Rectal smooth muscle tissue (tissue), 1 donor: ENCODE measurements around the gene FGF1.
A peak's percentile ranks its signal among the peaks of the same experiment; 100 is the strongest.

Experiments used
- H3K27ac ChIP-seq: one replicate; pipeline ENCODE4 v1.7.0; 2013; ENCODE audit warnings: low read depth, low read length, inconsistent platforms
- H3K27me3 ChIP-seq: one replicate; pipeline ENCODE4 v1.7.0; 2013; ENCODE audit warnings: low read length; ENCODE audit not compliant: control insufficient read depth, insufficient read depth
- H3K36me3 ChIP-seq: one replicate; pipeline ENCODE4 v1.7.0; 2013; ENCODE audit warnings: low read length; ENCODE audit not compliant: control insufficient read depth, insufficient read depth
- H3K4me1 ChIP-seq: one replicate; pipeline ENCODE4 v1.7.0; 2013; ENCODE audit warnings: low read length; ENCODE audit not compliant: control insufficient read depth, insufficient read depth
- H3K4me3 ChIP-seq: one replicate; pipeline ENCODE4 v1.7.0; 2013; ENCODE audit warnings: low read length
- H3K9ac ChIP-seq: one replicate; pipeline ENCODE4 v1.7.0; 2013; ENCODE audit warnings: low read length

Gene FGF1

GRCh38 chr5:142590451-142591231, 95.2 kb downstream of the FGF1 start:
- H3K36me3 ChIP-seq = no peaks in the 10 kb centered on the region
- no peaks in the 10 kb centered on the region for H3K4me1 ChIP-seq
- H3K4me3 ChIP-seq = no peak overlapping the region
- H3K27me3 ChIP-seq = no peaks in the 10 kb centered on the region
- H3K9ac ChIP-seq = no peak overlapping the region
- H3K27ac ChIP-seq = no peak overlapping the region

DNA sequence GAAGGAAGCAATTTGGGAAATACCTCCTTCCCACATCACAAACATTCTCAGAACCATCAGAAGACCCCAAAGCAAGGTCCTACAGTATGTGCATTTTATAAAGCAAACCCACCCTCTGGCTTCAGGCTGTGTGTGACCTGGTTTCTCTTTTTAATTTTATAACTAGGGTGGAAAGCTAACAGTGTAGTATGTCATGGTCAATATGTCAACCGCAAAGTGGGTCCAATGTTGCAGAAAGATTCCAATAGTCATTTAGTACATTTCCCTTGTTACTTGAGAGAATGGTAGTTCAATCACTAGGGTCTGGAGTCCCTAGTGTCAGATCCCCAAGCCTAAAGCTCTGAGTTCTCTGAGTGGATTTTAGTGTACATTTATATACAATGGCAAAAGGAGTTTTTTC, 96.2 kb downstream of the FGF1 start:
- Histone ChIP-seq H3K4me1 (no peaks in the 10 kb centered on the region), H3K27ac (no peak overlapping the region), H3K4me3 (no peak overlapping the region)

GRCh38 chr5:142587354-142587965, 98.4 kb downstream of the FGF1 start:
- Histone ChIP-seq H3K9ac (no peak overlapping the region), H3K4me1 (no peaks in the 10 kb centered on the region), H3K27ac (no peak overlapping the region), H3K4me3 (no peak overlapping the region), H3K36me3 (no peaks in the 10 kb centered on the region), H3K27me3 (no peaks in the 10 kb centered on the region)

More for the DNA sequence above, 96.2 kb downstream of the FGF1 start:
- H3K36me3 ChIP-seq = no peaks in the 10 kb centered on the region
- H3K27me3 ChIP-seq = no peaks in the 10 kb centered on the region
- no peak overlapping the region for H3K9ac ChIP-seq

GRCh38 chr5:142586552-142586951, 99.3 kb downstream of the FGF1 start:
- Histone ChIP-seq H3K4me1 (no peaks in the 10 kb centered on the region), H3K9ac (no peak overlapping the region), H3K36me3 (no peaks in the 10 kb centered on the region), H3K27ac (no peak overlapping the region), H3K27me3 (no peaks in the 10 kb centered on the region), H3K4me3 (no peak overlapping the region)

DNA sequence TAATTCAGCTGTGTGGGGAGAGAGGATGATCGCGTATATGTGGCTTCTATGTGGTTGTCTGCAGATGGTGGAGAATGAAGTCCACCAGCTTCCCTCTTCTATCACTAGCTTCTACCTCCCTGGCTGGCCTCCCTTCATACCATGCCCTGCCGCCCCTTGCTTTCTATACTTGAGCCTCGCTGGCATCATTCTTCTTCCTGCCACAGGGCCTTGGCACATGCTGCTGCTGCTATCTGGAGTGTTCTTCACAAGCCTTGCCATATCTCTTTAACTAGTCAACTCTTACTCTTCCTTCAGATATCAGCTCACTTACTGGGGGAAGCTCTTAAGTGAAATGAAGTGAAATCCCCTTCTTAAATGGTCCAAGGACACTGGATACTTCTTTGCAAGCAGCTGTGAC, 100.4 kb downstream of the FGF1 start:
- Histone ChIP-seq H3K4me1 (no peaks in the 10 kb centered on the region), H3K27ac (no peak overlapping the region), H3K27me3 (no peaks in the 10 kb centered on the region), H3K9ac (no peak overlapping the region), H3K36me3 (no peaks in the 10 kb centered on the region), H3K4me3 (no peak overlapping the region)

DNA sequence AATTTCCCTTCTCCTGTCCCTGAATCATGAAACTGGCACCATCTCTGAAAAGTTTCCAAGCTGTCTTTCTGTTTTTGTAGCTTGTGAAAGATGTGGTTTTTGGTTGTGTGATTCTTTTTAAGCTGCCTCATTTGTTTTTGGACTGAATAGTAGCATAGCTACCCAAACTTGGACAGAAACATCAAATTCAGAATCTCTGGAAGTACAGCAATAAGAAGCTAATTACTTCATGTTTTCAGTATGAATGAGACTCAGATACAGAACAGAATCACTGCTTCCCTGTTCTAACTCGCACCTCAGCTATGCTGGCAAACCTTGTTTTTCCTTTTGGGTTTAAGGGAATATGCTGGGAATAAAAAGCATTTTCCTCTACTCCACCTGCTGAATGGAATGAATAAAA, 101.0 kb downstream of the FGF1 start:
- no peaks in the 10 kb centered on the region for H3K36me3 ChIP-seq
- no peak overlapping the region for H3K27ac ChIP-seq
- no peak overlapping the region for H3K9ac ChIP-seq
- H3K4me1 ChIP-seq = no peaks in the 10 kb centered on the region
- H3K27me3 ChIP-seq = no peaks in the 10 kb centered on the region
- no peak overlapping the region for H3K4me3 ChIP-seq

GRCh38 chr5:142578161-142578830, 107.6 kb downstream of the FGF1 start:
- Histone ChIP-seq H3K9ac (no peak overlapping the region), H3K27me3 (no peaks in the 10 kb centered on the region), H3K4me3 (no peak overlapping the region), H3K27ac (no peak overlapping the region), H3K36me3 (no peaks in the 10 kb centered on the region), H3K4me1 (no peaks in the 10 kb centered on the region)

DNA sequence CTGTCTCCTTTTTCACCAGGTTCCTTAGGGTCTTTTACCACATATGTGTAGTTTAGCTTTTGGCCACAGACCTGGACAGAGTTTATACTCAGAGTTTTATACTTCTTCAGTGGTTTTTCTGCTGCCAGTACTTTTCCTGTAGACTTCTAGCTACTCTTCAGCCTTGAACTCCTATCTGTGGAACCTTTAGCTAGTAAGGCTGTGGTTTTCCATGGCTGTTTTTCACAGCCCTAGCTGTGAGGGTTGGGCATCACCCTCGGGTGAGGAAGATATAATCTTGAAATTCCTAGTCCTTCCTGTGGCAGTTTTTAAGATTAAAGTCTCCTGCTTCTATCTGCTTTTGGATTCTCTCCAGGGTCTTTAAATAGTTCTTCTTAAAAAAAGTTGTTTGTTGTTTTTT, 109.1 kb downstream of the FGF1 start:
- no peaks in the 10 kb centered on the region for H3K36me3 ChIP-seq
- H3K9ac ChIP-seq = no peak overlapping the region
- no peak overlapping the region for H3K27ac ChIP-seq
- H3K4me1 ChIP-seq = no peaks in the 10 kb centered on the region
- H3K27me3 ChIP-seq = no peaks in the 10 kb centered on the region
- no peak overlapping the region for H3K4me3 ChIP-seq

DNA sequence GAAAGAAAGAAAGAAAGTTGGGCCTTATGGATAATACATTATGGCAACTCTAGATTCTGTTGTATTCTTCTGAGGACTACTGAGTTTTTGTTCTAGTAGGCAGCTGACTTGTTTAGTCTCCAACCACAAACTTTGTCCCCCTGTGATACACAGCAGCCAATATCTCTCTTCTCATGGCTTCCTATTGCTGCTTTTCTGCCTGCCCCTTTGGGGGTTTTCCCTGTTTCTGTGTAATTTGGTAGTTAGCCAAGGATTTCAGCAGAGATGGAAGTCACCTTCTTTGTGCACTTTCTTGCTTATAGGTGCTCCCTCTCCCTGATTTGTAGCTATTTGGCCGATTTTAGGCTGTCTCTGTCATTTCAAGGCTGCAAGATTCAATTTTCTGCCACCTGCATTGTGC, 109.6 kb downstream of the FGF1 start:
- no peaks in the 10 kb centered on the region for H3K36me3 ChIP-seq
- no peak overlapping the region for H3K27ac ChIP-seq
- no peak overlapping the region for H3K9ac ChIP-seq
- H3K4me1 ChIP-seq = no peaks in the 10 kb centered on the region
- H3K4me3 ChIP-seq = no peak overlapping the region
- H3K27me3 ChIP-seq = no peaks in the 10 kb centered on the region

DNA sequence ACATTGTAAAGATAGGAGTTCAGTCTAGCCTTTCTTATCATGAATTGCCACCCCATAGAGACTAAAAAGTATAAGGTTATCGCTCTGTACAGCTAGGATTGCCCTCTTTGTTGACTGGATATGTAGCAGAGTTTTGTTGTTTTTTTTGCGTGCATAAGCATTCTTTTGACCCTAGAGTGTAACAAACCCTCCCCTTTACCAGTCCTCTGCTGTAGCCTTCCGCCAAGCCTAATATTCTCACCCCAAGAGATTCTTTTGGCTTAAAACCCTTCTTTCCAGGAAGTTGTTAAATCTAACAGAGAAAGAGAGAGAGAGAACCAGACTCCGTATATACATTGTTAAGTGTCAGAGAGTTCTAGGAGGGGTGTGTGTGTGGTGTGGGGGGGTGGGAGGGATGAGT, 113.9 kb downstream of the FGF1 start:
- H3K4me1 ChIP-seq = peaks cover 8% of the 10 kb centered on the region
- no peaks in the 10 kb centered on the region for H3K36me3 ChIP-seq
- H3K27me3 ChIP-seq = no peaks in the 10 kb centered on the region
- H3K4me3 ChIP-seq = no peak overlapping the region
- no peak overlapping the region for H3K27ac ChIP-seq
- H3K9ac ChIP-seq = no peak overlapping the region

- H3K9ac ChIP-seq = no peak overlapping the region
- H3K4me3 ChIP-seq = no peak overlapping the region
- peaks cover 8% of the 10 kb centered on the region for H3K4me1 ChIP-seq
- no peaks in the 10 kb centered on the region for H3K27me3 ChIP-seq
- H3K36me3 ChIP-seq = no peaks in the 10 kb centered on the region
- H3K27ac ChIP-seq = no peak overlapping the region
These were observed 114.5 kb downstream of the FGF1 start for GRCh38 chr5:142571371-142571770.

DNA sequence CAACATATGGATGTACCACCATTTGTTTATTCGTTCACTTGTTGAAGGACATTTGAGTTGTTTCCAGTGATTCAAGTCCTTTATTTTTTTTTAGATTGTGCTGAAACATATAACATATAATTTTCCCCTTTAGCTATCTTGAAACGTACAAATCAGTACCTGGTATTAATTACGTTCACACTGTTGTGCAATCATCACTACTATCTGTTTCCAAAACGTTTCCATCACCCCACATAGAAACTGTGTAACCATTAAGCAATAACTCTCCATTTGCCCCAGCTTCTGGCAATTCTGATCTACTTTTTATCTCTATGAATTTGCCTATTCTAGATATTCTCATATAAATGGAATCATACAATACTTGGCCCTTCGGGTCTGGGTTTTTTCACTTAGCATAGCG, 116.0 kb downstream of the FGF1 start:
- no peaks in the 10 kb centered on the region for H3K27me3 ChIP-seq
- no peak overlapping the region for H3K9ac ChIP-seq
- H3K36me3 ChIP-seq = no peaks in the 10 kb centered on the region
- peaks cover 8% of the 10 kb centered on the region for H3K4me1 ChIP-seq
- H3K4me3 ChIP-seq = no peak overlapping the region
- peak overlapping the region; percentile 80 for H3K27ac ChIP-seq

DNA sequence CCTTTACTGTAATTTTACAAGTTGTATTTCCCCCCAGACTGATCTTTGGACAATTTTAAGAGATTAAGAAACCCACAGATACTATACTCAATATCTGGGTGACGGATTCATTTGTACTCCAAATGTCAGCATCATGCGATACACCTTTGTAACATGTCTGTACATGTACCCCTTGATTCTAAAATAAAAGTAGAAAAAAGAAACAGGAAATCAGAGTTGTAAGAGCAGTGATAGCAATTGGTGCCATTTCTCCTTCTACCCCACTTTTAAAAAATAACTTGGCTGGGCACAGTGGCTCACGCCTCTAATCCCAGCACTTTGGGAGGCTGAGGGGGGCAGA, 116.9 kb downstream of the FGF1 start:
- no peaks in the 10 kb centered on the region for H3K36me3 ChIP-seq
- peak overlapping the region; percentile 80 for H3K27ac ChIP-seq
- peaks cover 8% of the 10 kb centered on the region for H3K4me1 ChIP-seq
- H3K4me3 ChIP-seq = no peak overlapping the region
- H3K27me3 ChIP-seq = no peaks in the 10 kb centered on the region
- no peak overlapping the region for H3K9ac ChIP-seq
